ENCODE results near the gene MED1.

DNA sequence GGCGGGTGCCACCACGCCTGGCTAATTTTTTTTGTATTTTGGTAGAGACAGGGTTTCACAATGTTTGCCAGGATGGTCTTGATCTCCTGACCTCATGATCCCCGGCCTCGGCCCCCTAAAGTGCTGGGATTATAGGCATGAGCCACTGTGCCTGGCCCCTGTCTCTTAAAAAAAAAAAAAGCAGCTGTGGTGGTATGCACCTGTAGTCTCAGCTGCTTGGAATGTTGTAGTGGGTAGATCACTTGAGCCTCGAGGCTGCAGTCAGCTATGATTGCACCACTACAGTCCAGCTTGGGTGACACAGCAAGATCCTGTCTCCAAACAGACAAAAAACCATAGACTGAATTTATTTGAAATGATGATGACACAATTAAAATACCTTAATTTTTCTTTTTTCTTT is 34.5 kb upstream of the MED1 start:
- TF ChIP-seq, protein P1, sequence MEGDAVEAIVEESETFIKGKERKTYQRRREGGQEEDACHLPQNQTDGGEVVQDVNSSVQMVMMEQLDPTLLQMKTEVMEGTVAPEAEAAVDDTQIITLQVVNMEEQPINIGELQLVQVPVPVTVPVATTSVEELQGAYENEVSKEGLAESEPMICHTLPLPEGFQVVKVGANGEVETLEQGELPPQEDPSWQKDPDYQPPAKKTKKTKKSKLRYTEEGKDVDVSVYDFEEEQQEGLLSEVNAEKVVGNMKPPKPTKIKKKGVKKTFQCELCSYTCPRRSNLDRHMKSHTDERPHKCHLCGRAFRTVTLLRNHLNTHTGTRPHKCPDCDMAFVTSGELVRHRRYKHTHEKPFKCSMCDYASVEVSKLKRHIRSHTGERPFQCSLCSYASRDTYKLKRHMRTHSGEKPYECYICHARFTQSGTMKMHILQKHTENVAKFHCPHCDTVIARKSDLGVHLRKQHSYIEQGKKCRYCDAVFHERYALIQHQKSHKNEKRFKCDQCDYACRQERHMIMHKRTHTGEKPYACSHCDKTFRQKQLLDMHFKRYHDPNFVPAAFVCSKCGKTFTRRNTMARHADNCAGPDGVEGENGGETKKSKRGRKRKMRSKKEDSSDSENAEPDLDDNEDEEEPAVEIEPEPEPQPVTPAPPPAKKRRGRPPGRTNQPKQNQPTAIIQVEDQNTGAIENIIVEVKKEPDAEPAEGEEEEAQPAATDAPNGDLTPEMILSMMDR (optimal IDR thresholded peaks at IDR 0.05 in 1 of 3, IDR thresholded peaks at IDR 0.05 in 1 of 3, conservative IDR thresholded peaks at IDR 0.05 in 1 of 3; ENCODE audit: extremely low read depth in 1 of 3, insufficient read depth in 2 of 3, low read length in 3 of 3): no peak
- TF ChIP-seq EZH2 (IDR thresholded peaks at IDR 0.05; ENCODE audit: low read length): no peak
